H7 (cell line): ENCODE measurements around the gene PCGF3. TPM values are rescaled to one million over a fixed set of nuclear protein-coding genes. Genes with fewer than 3 reads are reported as not detected.

Source experiments
- DNase-seq: peaks from one replicate; pipeline ENCODE4 v3.0.0; 2012
- H3K27me3 ChIP-seq: 2 replicates; pipeline ENCODE4 v1.6.0; 2011; ENCODE audit warnings: mild to moderate bottlenecking, low read length; ENCODE audit not compliant: control insufficient read depth, insufficient read depth
- H3K36me3 ChIP-seq: replicated peaks from 2 replicates; pipeline ENCODE4 v1.5.1; 2011; ENCODE audit warnings: low read length; ENCODE audit not compliant: control insufficient read depth, insufficient read depth
- H3K4me3 ChIP-seq: 2 replicates; pipeline ENCODE4 v1.5.1; 2011; ENCODE audit warnings: low read depth, mild to moderate bottlenecking, control low read depth, low read length, moderate library complexity; ENCODE audit not compliant: insufficient read depth
- total RNA-seq: library from RNA; depleted of rRNA; stranded (reverse); fragments of >200 nt; shearing (Covaris generic); gene quantifications from 2 replicates; pipeline ENCODE4 v1.2.3, GENCODE V29; 2014

The PCGF3 gene
- total RNA-seq, 1 experiment from 2014 or later, result 53.6 TPM

- no peaks in the 10 kb centered on the region; the same call in 1 of the 2 replicates for H3K27me3 ChIP-seq
- no peak for DNase-seq
- no peak overlapping the region for H3K4me3 ChIP-seq
- peaks cover 14% of the 10 kb centered on the region for H3K36me3 ChIP-seq
Measured at GRCh38 chr4:675980-676870, 29.4 kb upstream of the PCGF3 start.

GRCh38 chr4:676871-677235 lies 28.8 kb upstream of the PCGF3 start:
- no peak overlapping the region for H3K4me3 ChIP-seq
- no peak for DNase-seq
- H3K36me3 ChIP-seq, result peaks cover 9% of the 10 kb centered on the region
- H3K27me3 ChIP-seq, result no peaks in the 10 kb centered on the region; the same call in 1 of the 2 replicates

- no peak overlapping the region for H3K4me3 ChIP-seq
- no peak for DNase-seq
- peaks cover 1% of the 10 kb centered on the region; the same call in 1 of the 2 replicates for H3K36me3 ChIP-seq
- H3K27me3 ChIP-seq, result no peaks in the 10 kb centered on the region; the same call in 1 of the 2 replicates
Measured at GRCh38 chr4:677431-678293, 28.0 kb upstream of the PCGF3 start.

GRCh38 chr4:678331-679103 lies 27.1 kb upstream of the PCGF3 start:
- no peak overlapping the region for H3K4me3 ChIP-seq

DNA sequence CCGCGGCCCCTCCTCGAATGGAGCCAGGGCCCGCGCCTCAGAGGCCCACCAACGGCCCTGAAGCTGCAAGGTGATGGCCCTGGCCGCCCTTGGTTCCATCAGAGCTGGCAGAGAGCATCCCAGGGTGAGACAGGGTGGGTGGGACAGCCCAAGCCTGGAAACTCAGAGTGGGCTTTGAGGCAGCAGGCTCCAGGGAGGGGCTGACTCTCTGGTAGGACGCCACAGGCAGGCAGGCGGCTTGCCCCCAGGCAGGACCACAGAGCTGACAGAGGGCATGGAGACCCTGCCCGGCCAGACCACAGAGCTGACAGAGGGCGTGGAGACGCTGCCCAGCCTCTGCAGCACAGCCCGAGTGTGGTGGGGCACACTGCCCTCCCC lies 26.5 kb upstream of the PCGF3 start:
- H3K27me3 ChIP-seq, result no peaks in the 10 kb centered on the region; the same call in 1 of the 2 replicates
- no peaks in the 10 kb centered on the region for H3K36me3 ChIP-seq
- no peak for DNase-seq
- H3K4me3 ChIP-seq, result no peak overlapping the region

More at GRCh38 chr4:678331-679103, 27.1 kb upstream of the PCGF3 start:
- H3K27me3 ChIP-seq, result no peaks in the 10 kb centered on the region; the same call in 1 of the 2 replicates
- no peak for DNase-seq
- H3K36me3 ChIP-seq, result no peaks in the 10 kb centered on the region

DNA sequence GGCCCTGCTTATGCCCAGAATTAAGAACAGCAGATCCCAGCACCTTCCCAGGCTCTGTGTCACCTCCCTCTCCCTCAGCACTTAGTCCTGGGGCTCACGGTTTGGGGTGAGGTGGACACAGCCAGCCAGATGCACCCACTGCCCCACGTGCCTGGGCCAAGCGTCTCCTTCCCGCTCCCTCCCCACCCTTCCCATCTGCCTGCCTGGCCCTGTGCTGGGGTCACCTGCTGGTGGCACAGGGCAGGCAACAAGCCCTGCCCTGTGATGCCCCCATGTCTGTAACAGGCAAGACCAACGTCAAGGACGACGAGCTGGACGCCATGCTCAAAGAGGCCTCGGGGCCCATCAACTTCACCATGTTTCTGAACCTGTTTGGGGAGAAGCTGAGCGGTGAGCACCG lies 26.0 kb upstream of the PCGF3 start:
- no peak for DNase-seq
- Histone ChIP-seq H3K4me3 (no peak overlapping the region), H3K36me3 (no peaks in the 10 kb centered on the region), H3K27me3 (no peaks in the 10 kb centered on the region; the same call in 1 of the 2 replicates)

GRCh38 chr4:680091-680490 lies 25.5 kb upstream of the PCGF3 start:
- no peak overlapping the region for H3K4me3 ChIP-seq
- no peaks in the 10 kb centered on the region for H3K36me3 ChIP-seq
- DNase-seq, result no peak
- no peaks in the 10 kb centered on the region; the same call in 1 of the 2 replicates for H3K27me3 ChIP-seq

DNA sequence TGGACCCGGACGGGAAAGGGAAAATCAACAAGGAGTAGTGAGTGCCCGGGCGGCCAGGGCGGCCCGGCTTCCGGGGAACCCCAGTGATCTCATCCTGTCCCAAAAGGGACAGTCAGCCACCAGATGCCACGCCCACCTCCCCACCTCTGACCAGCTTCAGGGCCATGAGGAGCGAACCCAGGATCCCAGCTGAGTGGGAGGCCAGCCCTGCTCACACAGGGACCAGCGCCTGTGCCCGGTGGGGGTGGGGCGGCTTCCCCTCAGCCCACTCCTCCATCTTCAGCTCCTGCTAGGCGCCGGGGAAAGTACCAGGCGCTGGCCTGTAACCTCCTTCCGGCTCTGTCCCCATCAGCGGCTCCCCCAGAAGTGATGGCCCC lies 25.1 kb upstream of the PCGF3 start:
- Histone ChIP-seq H3K36me3 (no peaks in the 10 kb centered on the region), H3K4me3 (peak overlapping the region; percentile 67), H3K27me3 (no peaks in the 10 kb centered on the region; the same call in 1 of the 2 replicates)
- peak; percentile 86 for DNase-seq

DNA sequence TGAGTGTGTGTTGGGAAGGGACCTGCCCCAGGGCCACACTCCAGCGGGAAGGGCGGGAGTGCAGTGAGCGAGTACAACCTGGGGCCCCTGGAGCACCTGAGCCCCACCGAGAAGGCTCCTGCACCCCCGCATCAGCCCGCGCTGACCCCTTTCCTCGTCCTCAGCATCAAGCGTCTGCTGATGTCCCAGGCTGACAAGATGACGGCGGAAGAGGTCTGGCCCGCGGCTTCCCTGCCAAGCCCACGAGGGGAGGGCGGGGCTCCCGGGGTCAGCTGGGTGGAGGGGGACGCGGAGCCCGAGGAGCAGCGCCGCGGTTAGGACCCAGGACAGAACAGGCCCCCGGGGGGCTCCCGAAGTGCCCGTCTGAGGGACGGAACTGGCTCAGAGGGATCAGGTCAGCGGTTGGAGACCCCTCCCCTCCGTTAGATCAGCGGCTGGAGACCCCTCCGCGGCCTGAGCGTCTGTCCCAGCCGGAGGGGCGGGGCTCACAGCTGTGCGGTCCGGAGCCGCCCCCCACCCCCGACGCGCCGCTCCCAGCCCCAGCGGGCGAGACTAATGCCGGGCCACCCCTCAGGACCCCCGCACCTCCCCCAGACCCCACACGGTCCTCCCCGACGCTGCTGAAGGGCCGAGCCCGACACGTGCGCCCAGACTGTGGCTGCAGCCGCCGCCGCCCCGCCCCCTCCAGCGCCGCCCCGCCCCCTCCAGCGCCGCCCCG lies 24.5 kb upstream of the PCGF3 start:
- DNase-seq, result peak; percentile 94
- Histone ChIP-seq H3K27me3 (no peaks in the 10 kb centered on the region; the same call in 1 of the 2 replicates), H3K36me3 (no peaks in the 10 kb centered on the region), H3K4me3 (peak overlapping the region; percentile 67)

GRCh38 chr4:681736-682451 lies 23.7 kb upstream of the PCGF3 start:
- DNase-seq, result peak; percentile 99
- Histone ChIP-seq H3K27me3 (no peaks in the 10 kb centered on the region; the same call in 1 of the 2 replicates), H3K36me3 (no peaks in the 10 kb centered on the region), H3K4me3 (peak overlapping the region; percentile 20; the same call in 1 of the 2 replicates)

DNA sequence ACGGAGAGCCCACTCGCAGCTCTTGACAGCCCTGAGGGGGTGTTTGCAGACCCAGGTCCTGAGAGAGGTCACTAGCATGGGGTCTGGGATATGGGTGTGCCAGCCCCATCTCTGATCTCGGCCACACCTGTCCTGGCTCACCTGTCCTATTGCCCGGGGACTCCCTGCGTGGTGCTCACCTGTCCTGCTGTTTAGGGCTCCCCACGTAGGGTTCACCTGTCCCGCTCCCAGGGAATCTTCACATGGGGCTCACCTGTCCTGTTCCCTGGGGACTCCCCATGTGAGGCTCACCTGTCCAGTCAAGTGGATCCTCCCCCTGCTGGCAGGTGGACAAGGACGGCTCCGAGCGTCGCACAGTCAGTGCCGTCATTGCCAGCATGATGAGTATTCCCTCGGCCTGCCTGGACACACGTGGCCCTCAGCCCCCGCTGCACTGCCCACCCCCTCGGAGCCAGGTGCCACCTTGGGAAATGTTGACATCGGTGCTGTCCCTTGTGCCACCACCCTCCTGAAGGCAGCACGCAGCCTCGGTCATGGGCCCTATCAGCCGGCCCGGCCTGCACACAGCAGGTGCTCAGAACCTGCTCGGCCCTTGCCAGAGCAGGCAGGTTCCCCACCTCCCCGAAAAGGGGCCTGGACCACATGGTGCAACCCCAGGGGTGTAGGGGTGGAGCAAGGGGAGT lies 23.0 kb upstream of the PCGF3 start:
- Histone ChIP-seq H3K36me3 (no peaks in the 10 kb centered on the region), H3K4me3 (no peak overlapping the region), H3K27me3 (no peaks in the 10 kb centered on the region; the same call in 1 of the 2 replicates)
- DNase-seq, result no peak

- Histone ChIP-seq H3K27me3 (no peaks in the 10 kb centered on the region; the same call in 1 of the 2 replicates), H3K36me3 (no peaks in the 10 kb centered on the region), H3K4me3 (no peak overlapping the region)
- DNase-seq, result no peak
Measured at GRCh38 chr4:683247-683897, 22.3 kb upstream of the PCGF3 start.
